GM18502 (cell line): ENCODE measurements around the gene HOXC5.
A peak's percentile ranks its signal among the peaks of the same experiment; 100 is the strongest.

Experiments
- ATAC-seq: cut with Tn5 transposase; IDR thresholded peaks from one replicate; pipeline ENCODE4 v1.9.1; 2021; ENCODE audit warnings: mild to moderate bottlenecking; ENCODE audit not compliant: unreplicated experiment, poor library complexity

Gene HOXC5

DNA sequence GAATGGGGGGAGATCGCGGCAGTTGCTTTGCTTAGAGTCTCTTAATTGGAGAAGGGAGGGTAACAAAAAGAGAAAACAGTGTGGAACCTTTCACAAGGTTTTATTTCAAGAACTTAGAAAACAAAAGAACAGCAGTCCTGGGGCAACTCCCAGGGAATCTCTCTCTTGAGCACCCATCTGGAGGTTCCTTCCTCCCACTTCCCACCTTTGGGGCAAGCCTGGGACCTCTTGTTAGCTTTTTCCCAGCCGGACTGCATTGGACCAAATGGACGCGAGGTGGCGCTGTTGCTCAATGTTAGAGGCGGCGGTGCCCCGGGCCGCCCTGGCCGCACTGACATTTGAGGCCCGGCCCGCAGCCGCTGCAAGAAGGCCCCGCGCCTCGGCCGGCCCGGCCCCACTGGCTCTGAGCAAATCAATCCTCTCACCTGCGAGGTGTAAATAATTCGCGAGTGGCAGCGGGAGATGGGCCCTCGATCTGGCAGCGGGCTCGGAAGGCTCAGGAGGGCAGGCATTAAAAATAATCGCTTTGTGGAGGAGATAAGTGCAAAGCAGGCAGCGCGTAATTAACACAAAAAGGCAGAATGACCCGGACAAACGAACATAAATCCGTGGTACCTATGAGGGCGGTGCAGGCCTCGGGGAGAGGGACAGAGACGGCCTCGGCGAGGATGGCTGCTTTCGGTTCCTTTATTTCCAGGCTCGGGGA is 26.8 kb upstream of the HOXC5 start:
- peak; percentile 61 for ATAC-seq

DNA sequence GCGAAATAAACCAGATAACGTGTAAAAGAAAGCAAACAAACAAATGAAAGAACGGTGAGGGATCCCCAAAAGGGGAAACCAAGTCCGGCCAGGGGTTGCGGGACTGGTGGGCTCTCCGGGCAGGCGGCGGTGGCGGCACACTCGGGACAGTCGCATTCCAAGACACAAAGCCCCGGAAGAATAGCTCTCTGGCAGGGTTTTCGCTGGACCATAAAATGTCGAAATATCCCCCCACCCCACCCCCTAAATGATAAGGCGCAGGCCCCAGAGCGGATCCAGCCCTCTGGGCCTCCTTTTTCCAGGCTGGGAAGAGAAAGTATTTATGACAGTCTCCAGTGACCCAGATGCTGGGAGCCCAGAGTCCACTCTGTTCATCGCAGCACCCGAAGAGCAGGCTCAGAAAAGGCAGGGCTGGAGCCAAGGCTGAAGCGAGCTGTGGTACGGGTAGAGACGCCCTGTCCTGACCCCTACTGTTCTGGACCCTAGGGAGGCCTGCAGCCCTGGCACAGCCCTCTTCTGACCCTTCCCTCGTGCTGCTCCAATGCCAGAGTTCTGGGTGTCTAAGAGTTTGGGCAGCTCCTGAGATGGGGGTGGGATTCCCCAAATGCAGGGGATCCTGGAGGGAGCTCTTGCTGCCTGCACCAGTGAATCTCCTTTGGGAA is 26.2 kb upstream of the HOXC5 start:
- no peak for ATAC-seq

DNA sequence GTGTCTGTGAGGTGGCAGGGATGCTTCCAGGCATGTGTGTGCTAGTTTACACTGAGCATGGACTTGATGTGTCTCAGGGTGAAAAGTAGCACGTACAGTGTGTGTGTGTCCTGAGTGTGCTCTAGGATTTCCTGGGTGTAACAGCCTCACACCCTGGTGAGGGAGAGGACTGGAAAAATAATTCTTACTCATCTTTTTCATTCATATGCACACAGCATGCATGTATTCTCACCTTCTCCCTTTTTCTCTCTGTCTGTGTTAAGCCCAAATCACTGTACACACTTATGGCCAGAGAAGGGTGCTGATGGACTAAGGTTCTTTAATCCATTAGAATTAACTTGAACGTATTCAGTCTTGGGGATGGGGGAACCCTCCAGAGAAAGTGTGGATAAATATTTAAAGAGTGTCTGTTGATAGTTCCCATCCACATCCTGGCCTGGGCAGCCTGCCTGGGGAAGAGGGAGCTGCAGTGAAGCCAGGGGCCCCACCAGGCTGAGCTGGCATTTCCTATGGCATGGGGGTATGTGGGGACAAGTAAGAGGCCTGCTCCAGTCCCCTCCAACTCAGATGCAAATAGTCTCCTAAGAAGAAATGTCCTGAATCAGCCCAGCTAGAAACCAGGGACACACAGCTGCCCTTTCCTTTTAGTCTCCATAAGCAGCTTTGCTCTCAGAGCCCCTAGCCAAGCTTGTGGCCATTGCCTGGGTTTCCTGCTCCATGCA is 25.2 kb upstream of the HOXC5 start:
- no peak for ATAC-seq

- ATAC-seq, result no peak
These were observed 24.6 kb upstream of the HOXC5 start for GRCh38 chr12:54008260-54008552.

GRCh38 chr12:54009171-54010052 is 23.4 kb upstream of the HOXC5 start:
- no peak for ATAC-seq

- ATAC-seq, result no peak
These were observed 22.5 kb upstream of the HOXC5 start for GRCh38 chr12:54010053-54010971.

- ATAC-seq, result no peak
These were observed 21.7 kb upstream of the HOXC5 start for GRCh38 chr12:54010972-54011664.

DNA sequence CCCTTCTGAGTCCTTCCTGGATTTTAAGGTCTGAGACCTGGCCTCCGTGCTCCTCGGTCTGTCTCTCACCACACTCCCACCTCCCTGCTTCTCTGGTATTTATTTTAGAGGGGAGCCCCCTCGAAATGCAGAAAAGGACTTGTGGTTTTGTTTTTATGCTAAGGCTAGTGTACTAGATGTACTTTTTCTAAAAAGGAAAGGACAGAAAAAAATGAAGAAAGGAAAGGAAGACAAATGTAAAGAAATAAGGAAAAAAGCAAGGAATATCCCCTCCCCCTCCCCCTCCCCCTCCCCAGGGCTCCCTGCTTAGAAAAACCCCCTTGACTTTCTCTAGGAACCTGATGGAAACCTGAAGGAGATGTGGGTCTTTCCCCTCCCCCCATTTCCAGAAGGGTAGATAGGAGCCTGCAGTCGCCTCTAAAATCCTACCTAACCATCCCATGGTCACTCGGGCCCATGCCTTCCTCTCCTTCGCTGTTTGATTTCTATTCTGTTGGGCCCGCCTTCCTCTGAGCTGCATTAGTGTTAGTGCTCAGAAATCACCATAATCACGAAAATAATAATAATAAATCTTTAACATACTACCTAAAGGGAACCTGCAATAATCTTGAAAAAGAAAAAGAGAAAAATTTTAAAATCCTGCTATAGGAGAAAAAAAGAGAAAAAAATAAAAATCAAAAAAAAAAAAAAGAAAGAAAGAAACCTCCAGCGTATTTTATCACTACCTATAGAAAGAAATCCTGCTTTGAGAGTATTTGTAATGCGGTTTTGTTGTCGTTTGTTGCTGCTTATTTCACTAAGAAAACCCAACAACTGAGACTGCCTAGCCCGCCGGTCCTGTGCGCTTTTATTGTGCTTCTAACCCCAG is 21.0 kb upstream of the HOXC5 start:
- no peak for ATAC-seq

- no peak for ATAC-seq
These were observed 20.0 kb upstream of the HOXC5 start for GRCh38 chr12:54012631-54013409.

- ATAC-seq, result no peak
These were observed 18.4 kb upstream of the HOXC5 start for GRCh38 chr12:54014377-54015017.

DNA sequence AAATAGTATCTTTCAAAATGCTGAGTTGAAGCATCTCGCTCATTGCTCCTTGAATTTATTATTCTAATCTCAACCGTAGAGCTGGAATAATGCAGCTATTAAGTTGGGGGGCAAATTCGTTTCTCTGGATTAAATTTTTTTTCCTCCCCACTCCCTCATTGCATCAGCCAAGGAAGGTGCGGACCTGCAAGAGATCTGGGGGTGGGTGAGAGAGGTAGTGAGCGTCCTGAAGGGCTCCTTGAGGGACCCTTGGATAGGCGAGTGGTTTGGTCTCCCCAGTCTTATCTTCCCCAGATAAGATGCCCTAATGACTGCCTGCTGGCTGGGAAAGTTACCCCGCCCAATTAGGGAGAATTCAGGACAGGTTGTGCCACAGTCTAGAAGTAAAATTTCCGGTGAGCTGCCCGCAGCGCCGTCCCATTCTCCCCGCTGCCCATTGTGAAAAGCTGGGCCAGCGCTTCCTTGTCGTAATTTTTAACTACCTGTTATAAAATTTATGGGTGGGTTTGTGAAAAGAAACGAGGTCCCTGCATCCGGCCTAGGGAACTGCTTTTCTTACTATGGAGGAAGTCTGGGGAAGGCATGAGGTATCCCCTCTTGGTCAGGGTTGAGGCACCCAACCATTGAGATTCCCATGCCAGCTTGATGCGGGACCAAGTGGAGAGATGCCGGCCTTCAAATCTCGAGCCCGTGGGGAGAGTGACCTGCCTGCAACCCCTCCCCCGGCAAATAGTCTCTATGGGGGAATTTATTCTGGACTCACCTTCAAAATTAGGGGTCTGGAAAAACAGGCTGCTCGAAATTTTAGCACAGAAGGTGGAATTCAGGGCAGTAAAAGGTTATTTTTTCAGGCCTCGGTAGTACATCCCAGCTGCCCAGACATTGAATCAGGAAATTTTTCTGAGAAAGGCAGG is 17.6 kb upstream of the HOXC5 start:
- ATAC-seq, result no peak

- ATAC-seq, result no peak
These were observed 16.8 kb upstream of the HOXC5 start for GRCh38 chr12:54016051-54016450.

DNA sequence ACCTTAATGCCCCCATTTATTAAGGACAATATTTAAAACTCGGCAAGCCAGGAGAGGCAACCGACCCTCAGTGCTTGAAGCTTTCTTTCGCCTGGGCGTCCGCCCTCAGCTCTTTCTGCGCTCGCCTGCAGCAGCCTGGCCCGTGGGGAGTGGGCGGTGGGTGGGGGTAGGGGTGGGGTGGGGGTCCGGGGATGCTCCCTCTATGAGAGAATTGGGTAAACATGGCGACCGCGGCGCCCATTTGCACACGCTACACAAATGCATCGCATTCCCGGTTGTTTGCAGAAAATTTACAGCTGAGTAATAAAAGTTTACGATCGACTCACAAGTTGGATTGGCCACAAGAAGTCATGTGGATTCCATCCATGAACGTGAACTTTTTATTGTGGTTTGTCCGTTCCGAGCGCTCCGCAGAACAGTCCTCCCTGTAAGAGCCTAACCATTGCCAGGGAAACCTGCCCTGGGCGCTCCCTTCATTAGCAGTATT is 16.3 kb upstream of the HOXC5 start:
- no peak for ATAC-seq

- ATAC-seq, result peak; percentile 35
These were observed 15.6 kb upstream of the HOXC5 start for GRCh38 chr12:54017027-54017788.

DNA sequence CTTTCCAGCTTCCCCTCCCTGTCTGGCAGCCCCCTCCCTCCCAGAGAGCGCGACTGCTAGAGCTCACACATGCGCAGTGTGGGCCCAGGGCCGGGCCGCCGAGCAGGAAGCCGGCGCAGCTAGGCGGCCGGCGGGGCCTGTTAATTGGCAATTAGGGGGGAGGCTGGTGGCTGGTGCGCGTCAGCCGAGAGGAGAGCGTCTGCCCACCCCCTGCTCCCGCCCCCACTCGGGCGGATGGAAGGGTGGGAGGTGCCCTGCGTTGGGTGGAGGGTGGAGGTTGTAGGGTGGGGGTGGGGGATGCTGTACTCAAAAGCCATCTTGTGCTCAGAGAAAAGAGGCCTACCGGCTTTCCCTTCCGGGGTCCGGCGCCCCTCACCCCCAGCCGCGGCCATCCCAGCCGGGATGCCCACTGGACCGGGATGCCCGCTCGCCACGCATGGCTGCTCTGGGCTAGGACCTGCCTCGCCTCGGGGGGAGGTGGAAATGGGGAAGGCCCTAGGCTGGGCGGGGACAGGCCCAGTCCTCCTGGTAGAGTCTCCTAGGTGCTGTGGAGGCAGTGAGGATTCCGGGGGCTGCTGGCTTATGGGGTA is 14.9 kb upstream of the HOXC5 start:
- ATAC-seq, result peak; percentile 73
